ENCODE results near the gene BLOC1S3. TPM values are rescaled to one million over a fixed set of nuclear protein-coding genes. Genes with fewer than 3 reads are reported as not detected.

The BLOC1S3 gene
- total RNA-seq, 4 donors from 2014 or later, result 6.4 to 13.1 (median 8.2) TPM

GRCh38 chr19:45141203-45141900 lies 37.2 kb upstream of the BLOC1S3 start:
- ATAC-seq (ENCODE audit: low FRiP score), result no peak
- no peak for DNase-seq (ENCODE audit: low spot score)

GRCh38 chr19:45142016-45142725 lies 36.4 kb upstream of the BLOC1S3 start:
- TF ChIP-seq, protein P1, sequence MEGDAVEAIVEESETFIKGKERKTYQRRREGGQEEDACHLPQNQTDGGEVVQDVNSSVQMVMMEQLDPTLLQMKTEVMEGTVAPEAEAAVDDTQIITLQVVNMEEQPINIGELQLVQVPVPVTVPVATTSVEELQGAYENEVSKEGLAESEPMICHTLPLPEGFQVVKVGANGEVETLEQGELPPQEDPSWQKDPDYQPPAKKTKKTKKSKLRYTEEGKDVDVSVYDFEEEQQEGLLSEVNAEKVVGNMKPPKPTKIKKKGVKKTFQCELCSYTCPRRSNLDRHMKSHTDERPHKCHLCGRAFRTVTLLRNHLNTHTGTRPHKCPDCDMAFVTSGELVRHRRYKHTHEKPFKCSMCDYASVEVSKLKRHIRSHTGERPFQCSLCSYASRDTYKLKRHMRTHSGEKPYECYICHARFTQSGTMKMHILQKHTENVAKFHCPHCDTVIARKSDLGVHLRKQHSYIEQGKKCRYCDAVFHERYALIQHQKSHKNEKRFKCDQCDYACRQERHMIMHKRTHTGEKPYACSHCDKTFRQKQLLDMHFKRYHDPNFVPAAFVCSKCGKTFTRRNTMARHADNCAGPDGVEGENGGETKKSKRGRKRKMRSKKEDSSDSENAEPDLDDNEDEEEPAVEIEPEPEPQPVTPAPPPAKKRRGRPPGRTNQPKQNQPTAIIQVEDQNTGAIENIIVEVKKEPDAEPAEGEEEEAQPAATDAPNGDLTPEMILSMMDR (IDR thresholded peaks at IDR 0.05), result no peak
- ATAC-seq (ENCODE audit: low FRiP score), result no peak
- DNase-seq (ENCODE audit: low spot score), result no peak

More at GRCh38 chr19:45141203-45141900, 37.2 kb upstream of the BLOC1S3 start:
- TF ChIP-seq, protein P1 (IDR thresholded peaks at IDR 0.05), result no peak

DNA sequence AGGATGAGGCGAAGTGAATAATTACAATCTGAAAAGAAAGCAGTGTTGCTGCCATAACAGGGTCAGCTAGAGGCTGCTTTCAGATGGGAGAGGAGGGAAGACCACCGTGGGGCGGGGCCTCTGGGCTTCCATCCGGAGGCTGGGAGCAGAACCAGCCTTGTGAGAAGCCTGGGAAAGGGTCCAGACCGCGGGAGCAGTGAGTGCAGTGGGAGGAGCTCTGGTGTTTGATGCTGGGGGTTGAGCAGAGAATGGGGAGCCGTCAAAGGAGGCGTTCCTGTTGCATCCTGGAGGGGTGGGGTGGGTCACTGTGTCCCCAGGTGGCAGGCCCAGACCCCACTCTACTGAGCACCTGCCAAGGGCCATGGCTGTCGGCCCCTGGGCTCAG lies 35.9 kb upstream of the BLOC1S3 start:
- DNase-seq (ENCODE audit: low spot score), result no peak
- no peak for ATAC-seq (ENCODE audit: low FRiP score)
- TF ChIP-seq, protein P1 (IDR thresholded peaks at IDR 0.05), result no peak

DNA sequence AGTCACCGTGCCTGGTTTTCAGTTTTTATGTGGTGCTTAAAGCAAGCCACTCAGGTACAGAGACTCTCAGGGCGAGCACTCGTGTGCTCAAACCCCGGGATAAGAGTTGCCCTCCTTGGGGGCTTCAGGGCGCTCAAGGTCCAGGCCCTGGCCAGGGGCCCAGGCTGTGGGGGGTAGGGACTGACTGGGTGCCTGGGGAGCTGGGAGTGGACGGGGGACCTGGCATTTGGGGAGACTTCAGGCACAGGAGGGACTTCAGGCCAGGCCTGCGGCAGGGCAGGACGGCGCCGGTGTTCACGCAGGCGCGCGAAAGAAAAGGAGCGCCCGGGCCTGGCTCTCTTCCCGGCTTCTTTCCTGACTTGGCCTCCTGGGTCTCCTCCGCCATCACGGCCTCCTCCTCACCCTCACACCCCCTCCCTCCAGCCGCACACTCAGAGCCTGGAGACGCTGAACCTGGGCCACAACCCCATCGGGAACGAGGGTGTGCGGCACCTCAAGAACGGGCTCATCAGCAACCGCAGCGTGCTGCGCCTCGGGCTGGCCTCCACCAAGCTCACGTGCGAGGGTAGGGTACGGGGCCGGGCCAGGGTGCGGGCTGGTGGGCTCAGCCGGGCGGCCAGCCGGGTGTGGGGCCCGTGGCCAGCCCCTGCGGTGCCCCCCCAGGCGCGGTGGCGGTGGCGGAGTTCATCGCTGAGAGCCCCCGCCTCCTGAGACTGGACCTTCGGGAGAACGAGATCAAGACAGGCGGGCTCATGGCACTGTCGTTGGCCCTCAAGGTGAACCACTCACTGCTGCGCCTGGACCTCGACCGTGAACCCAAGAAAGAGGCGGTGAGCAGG lies 33.9 kb upstream of the BLOC1S3 start:
- TF ChIP-seq, protein P1 (IDR thresholded peaks at IDR 0.05), result no peak
- ATAC-seq (ENCODE audit: low FRiP score), result no peak
- no peak for DNase-seq (ENCODE audit: low spot score)

DNA sequence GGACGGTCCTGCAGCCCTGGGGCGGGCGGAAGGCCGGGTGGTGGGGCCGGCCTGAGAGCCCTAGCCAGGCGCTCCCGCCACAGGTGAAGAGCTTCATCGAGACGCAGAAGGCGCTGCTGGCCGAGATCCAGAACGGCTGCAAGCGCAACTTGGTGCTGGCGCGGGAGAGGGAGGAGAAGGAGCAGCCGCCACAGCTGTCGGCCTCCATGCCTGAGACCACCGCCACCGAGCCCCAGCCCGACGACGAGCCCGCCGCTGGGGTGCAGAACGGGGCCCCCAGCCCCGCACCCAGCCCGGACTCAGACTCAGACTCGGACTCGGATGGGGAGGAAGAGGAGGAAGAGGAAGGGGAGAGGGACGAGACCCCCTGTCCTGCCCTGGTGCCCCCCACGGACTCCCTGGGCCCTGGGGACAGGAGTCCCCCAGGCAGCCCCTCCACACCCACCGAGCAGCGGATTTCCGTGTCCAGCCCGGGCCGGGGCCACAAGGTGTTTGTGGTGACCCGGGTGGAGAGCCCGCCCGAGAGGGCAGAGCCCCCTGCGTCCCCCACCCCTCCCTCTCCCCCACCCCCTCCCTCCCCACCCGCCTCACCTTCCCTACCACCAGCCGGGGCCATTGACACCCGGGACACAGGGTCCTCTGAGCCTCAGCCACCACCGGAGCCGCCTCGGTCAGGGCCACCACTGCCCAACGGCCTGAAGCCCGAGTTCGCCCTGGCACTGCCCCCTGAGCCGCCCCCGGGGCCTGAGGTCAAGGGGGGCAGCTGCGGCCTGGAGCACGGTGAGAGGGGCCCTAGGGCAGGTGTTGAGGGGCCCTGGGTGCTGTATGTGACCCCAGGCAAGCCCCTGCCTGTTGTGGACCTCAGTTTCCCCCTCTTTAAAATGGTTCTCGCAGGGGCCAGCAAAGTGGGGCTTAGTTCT lies 33.1 kb upstream of the BLOC1S3 start:
- DNase-seq (ENCODE audit: low spot score) (no peak), ATAC-seq (ENCODE audit: low FRiP score) (no peak)
- TF ChIP-seq, protein P1 (IDR thresholded peaks at IDR 0.05), result no peak

DNA sequence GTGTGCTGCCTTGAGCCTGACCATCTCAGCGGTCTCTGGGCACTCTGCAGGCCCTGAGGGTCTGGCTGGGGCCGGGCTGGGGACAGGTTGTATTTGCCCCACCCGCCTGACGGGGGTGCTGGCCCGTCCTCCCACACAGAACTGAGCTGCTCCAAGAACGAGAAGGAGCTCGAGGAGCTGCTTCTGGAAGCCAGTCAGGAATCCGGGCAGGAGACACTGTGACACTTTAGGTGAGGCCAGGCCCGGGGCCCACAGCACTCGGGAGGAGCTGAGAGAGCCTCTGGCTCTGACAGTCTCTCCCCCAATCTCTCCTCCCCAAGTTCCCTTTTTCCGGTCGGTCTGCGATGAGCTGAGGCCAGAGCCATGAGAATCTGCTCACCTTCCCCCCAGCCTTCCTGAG lies 32.3 kb upstream of the BLOC1S3 start:
- no peak for ATAC-seq (ENCODE audit: low FRiP score)
- no peak for DNase-seq (ENCODE audit: low spot score)
- TF ChIP-seq, protein P1 (IDR thresholded peaks at IDR 0.05), result no peak
